Measurements from ENCODE around the gene RALGAPA1.
A peak's percentile ranks its signal among the peaks of the same experiment; 100 is the strongest.

The RALGAPA1 gene

DNA sequence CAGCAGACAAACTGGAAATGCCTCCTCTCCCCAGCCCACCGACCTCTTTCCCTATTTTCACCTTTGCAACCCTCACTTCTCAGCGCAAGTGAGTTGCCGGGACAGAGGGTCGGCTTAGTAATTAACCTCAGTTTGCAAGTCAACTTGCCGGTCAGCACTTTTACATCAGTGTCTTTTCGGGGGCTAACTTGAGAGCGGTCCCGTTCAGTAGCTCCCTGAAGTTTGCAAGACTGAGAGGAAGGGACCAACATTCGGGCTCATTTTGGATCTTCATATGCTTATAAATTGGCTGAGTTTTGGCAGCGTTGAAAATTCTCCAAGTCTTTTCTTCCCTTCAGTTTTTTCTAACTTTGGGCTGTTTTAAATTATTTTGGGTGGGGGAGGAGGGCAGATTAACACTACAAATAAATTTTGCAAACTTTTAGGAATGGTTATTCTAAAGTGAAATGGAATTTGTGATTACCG is 17.9 kb upstream of the RALGAPA1 start:
- TF ChIP-seq GATA3 (IDR thresholded peaks at IDR 0.05; ENCODE audit: low read depth, low read length) (no peak), GATA2 (IDR thresholded peaks at IDR 0.05; ENCODE audit: low read depth, low read length) (no peak)

- TF ChIP-seq GATA3 (IDR thresholded peaks at IDR 0.05; ENCODE audit: low read depth, low read length), result no peak
- no peak for TF ChIP-seq GATA2 (IDR thresholded peaks at IDR 0.05; ENCODE audit: low read depth, low read length)
Observed at GRCh38 chr14:35826218-35826951, 17.3 kb upstream of the RALGAPA1 start, which contains the start of gene BRMS1L. TSS of gene BRMS1L (plus strand) at chr14:35826338. CDS start at chr14:35826517, 179 bp downstream.

DNA sequence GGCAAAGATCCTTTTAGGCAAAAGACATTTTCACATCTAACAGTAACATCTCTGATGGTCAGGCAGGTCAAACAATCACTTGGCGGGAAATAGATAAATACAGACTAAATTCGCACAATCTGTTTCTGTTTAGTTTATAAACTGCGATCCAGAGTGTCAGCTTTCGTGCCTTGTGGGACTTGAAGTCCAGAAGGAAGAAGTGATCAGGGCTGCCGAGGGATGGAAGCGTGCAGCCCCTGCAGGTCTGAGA is 16.8 kb upstream of the RALGAPA1 start:
- TF ChIP-seq GATA2 (IDR thresholded peaks at IDR 0.05; ENCODE audit: low read depth, low read length) (0 out of 2 replicates have a peak, but pooled peaks have one; percentile 8), GATA3 (IDR thresholded peaks at IDR 0.05; ENCODE audit: low read depth, low read length) (no peak)

DNA sequence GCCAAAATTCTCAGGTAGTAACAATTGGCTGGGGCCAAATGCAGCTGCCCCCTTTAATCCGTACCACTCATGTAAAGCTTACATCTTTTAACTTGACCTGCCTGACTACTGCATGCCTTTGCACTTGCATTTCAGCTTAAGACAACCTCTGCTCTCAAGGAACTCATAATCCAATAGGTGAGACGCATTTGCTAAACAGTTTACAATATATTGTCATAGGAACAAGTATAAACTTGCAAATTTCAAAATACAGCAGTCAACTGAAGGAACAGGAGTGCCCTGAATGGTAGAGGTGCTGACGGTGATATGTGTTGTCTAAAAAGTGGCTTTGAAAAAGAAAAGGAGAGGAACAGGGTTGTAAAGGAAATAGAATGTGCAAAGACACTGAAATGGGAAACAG is 13.4 kb upstream of the RALGAPA1 start:
- no peak for TF ChIP-seq GATA3 (IDR thresholded peaks at IDR 0.05; ENCODE audit: low read depth, low read length)

GRCh38 chr14:35821564-35822411 is 12.7 kb upstream of the RALGAPA1 start:
- TF ChIP-seq GATA2 (IDR thresholded peaks at IDR 0.05; ENCODE audit: low read depth, low read length) (no peak), GATA3 (IDR thresholded peaks at IDR 0.05; ENCODE audit: low read depth, low read length) (no peak)

GRCh38 chr14:35819591-35820540 is 10.8 kb upstream of the RALGAPA1 start:
- TF ChIP-seq GATA2 (IDR thresholded peaks at IDR 0.05; ENCODE audit: low read depth, low read length) (no peak), GATA3 (IDR thresholded peaks at IDR 0.05; ENCODE audit: low read depth, low read length) (no peak)

GRCh38 chr14:35818346-35819115 is 9.4 kb upstream of the RALGAPA1 start:
- TF ChIP-seq GATA2 (IDR thresholded peaks at IDR 0.05; ENCODE audit: low read depth, low read length), result no peak
- no peak for TF ChIP-seq GATA3 (IDR thresholded peaks at IDR 0.05; ENCODE audit: low read depth, low read length)

- TF ChIP-seq GATA2 (IDR thresholded peaks at IDR 0.05; ENCODE audit: low read depth, low read length), result no peak
- TF ChIP-seq GATA3 (IDR thresholded peaks at IDR 0.05; ENCODE audit: low read depth, low read length), result no peak
Observed at GRCh38 chr14:35814371-35815005, 5.4 kb upstream of the RALGAPA1 start.

DNA sequence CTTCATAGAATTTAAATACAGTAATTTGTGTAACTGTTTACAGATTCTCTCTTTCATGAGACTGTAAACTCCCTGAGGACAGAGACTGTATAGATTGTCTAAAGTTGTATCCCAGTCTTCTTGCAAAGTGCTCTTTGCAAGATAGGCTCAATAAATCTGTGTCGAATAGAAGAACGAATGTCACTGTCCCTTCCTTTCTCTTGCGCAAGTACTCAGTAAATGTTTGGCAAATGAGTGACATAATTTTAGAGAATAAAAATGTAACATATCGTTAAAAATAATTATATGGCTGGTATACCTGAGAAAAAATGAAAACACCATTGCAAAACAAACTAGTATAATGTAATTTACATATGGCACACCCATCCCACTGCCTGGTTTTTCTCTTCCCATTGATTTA is 1.9 kb upstream of the RALGAPA1 start:
- TF ChIP-seq GATA2 (IDR thresholded peaks at IDR 0.05; ENCODE audit: low read depth, low read length), result no peak
- TF ChIP-seq GATA3 (IDR thresholded peaks at IDR 0.05; ENCODE audit: low read depth, low read length), result no peak

GRCh38 chr14:35809597-35809996 is 502 bp upstream of the RALGAPA1 start:
- TF ChIP-seq GATA2 (IDR thresholded peaks at IDR 0.05; ENCODE audit: low read depth, low read length) (no peak), GATA3 (IDR thresholded peaks at IDR 0.05; ENCODE audit: low read depth, low read length) (no peak)

GRCh38 chr14:35808076-35808637 is 938 bp downstream of the RALGAPA1 start:
- TF ChIP-seq GATA3 (IDR thresholded peaks at IDR 0.05; ENCODE audit: low read depth, low read length), result no peak
- no peak for TF ChIP-seq GATA2 (IDR thresholded peaks at IDR 0.05; ENCODE audit: low read depth, low read length)

- no peak for TF ChIP-seq GATA2 (IDR thresholded peaks at IDR 0.05; ENCODE audit: low read depth, low read length)
- TF ChIP-seq GATA3 (IDR thresholded peaks at IDR 0.05; ENCODE audit: low read depth, low read length), result no peak
Observed at GRCh38 chr14:35807131-35807961, 1.7 kb downstream of the RALGAPA1 start.
